LoVo (cell line): Measurements from ENCODE around the gene RMND5A.
"Not testable (repeated sequence)": the region's sequence is repeated elsewhere in the genome, so short reads cannot be mapped to it uniquely, and the experiment has no call there.

ENCODE experiments used
- DNase-seq: peaks from one replicate; pipeline ENCODE4 v3.0.0-alpha.2; 2016; ENCODE audit warnings: low spot score

RMND5A gene

GRCh38 chr2:86719637-86720539, at the start of gene RMND5A:
TSS of gene RMND5A (plus strand) at chr2:86720291. CDS start at chr2:86720668, 377 bp downstream.
- peak; percentile 86 for DNase-seq

GRCh38 chr2:86671337-86671981, 48.6 kb upstream of the RMND5A start:
- no peak for DNase-seq

- no peak for DNase-seq
These were observed 48.0 kb upstream of the RMND5A start for GRCh38 chr2:86672027-86672545.

- DNase-seq: no peak
These were observed 47.1 kb upstream of the RMND5A start for GRCh38 chr2:86673011-86673410.

GRCh38 chr2:86673986-86674670, 46.0 kb upstream of the RMND5A start:
- no peak for DNase-seq

GRCh38 chr2:86675104-86675503, 45.0 kb upstream of the RMND5A start:
- DNase-seq: no peak

GRCh38 chr2:86675511-86676015, 44.5 kb upstream of the RMND5A start:
- peak; percentile 16 for DNase-seq

GRCh38 chr2:86677816-86678215, 42.3 kb upstream of the RMND5A start:
- no peak for DNase-seq

- no peak for DNase-seq
These were observed 41.1 kb upstream of the RMND5A start for GRCh38 chr2:86679036-86679435.

- no peak for DNase-seq
These were observed 34.7 kb upstream of the RMND5A start for GRCh38 chr2:86685351-86685750.

GRCh38 chr2:86686460-86686859, 33.6 kb upstream of the RMND5A start:
- no peak for DNase-seq

GRCh38 chr2:86686905-86687304, 33.2 kb upstream of the RMND5A start:
- no peak for DNase-seq

GRCh38 chr2:86695053-86695691, 24.9 kb upstream of the RMND5A start:
- DNase-seq: peak; percentile 82

GRCh38 chr2:86697551-86698104, 22.5 kb upstream of the RMND5A start:
- no peak for DNase-seq

GRCh38 chr2:86700690-86701089, 19.4 kb upstream of the RMND5A start:
- DNase-seq: no peak

GRCh38 chr2:86703704-86704361, 16.3 kb upstream of the RMND5A start:
- DNase-seq: peak; percentile 92

GRCh38 chr2:86704459-86704971, 15.6 kb upstream of the RMND5A start:
- peak; percentile 91 for DNase-seq

- no peak for DNase-seq
These were observed 13.9 kb upstream of the RMND5A start for GRCh38 chr2:86706220-86706619.

GRCh38 chr2:86706935-86707334, 13.2 kb upstream of the RMND5A start:
- DNase-seq: no peak

GRCh38 chr2:86708126-86708525, 12.0 kb upstream of the RMND5A start:
- DNase-seq: not testable (repeated sequence)
